Keratinocyte (primary cell): ENCODE results near the gene TSPYL1. TPM values are rescaled to one million over a fixed set of nuclear protein-coding genes. Genes with fewer than 3 reads are reported as not detected.

Experiments used
- DNase-seq: peaks from one replicate; pipeline ENCODE4 v3.0.0-alpha.2; 2011; ENCODE audit warnings: low read depth, missing footprints, low spot score
- FAIRE-seq: peaks from 2 replicates; lab custom pipeline; 2011; peaks lifted over from hg19 to GRCh38; lab: Jason Lieb, UNC
- H2AFZ ChIP-seq: 2 replicates; pipeline ENCODE4 v1.6.0; 2012; ENCODE audit warnings: low read length, control low read depth, inconsistent platforms; ENCODE audit not compliant: control insufficient read depth
- H3K27ac ChIP-seq: 2 replicates; pipeline ENCODE4 v1.5.1; 2011; ENCODE audit warnings: low read length; ENCODE audit not compliant: control insufficient read depth, insufficient read depth
- H3K27me3 ChIP-seq: 3 replicates; pipeline ENCODE4 v1.6.0; 2011; ENCODE audit warnings: low read length; ENCODE audit not compliant: control insufficient read depth, insufficient read depth; ENCODE audit errors: extremely low read depth
- H3K36me3 ChIP-seq, 2 experiments: 2 replicates in 1 of 2; 3 replicates in 1 of 2; pipeline ENCODE4 v1.5.1; 2011; ENCODE audit warnings: low read length in 2 of 2, mild to moderate bottlenecking in 1 of 2; ENCODE audit not compliant: control insufficient read depth in 2 of 2, insufficient read depth in 2 of 2; ENCODE audit errors: extremely low read depth in 1 of 2
- H3K4me1 ChIP-seq: 3 replicates; pipeline ENCODE4 v1.5.1; 2011; ENCODE audit warnings: low read length; ENCODE audit not compliant: control insufficient read depth, insufficient read depth; ENCODE audit errors: extremely low read depth
- H3K4me2 ChIP-seq: 3 replicates; pipeline ENCODE4 v1.6.0; 2011; ENCODE audit warnings: low read depth, low read length; ENCODE audit not compliant: control insufficient read depth, insufficient read depth; ENCODE audit errors: extremely low read depth
- H3K4me3 ChIP-seq, 3 experiments: fragments of 200-600 bp in 1 of 3; sonication (generic) in 1 of 3; 2 replicates in 2 of 3; 3 replicates in 1 of 3; pipeline ENCODE4 v1.5.1; 2011 to 2016; ENCODE audit warnings: low read length in 3 of 3, mild to moderate bottlenecking in 3 of 3, control low read depth in 2 of 3, inconsistent platforms in 1 of 3, low read depth in 1 of 3, mixed read lengths in 1 of 3, mixed run types in 1 of 3, moderate library complexity in 1 of 3; ENCODE audit not compliant: control insufficient read depth in 2 of 3, insufficient read depth in 2 of 3; ENCODE audit errors: extremely low read depth in 1 of 3
- H3K79me2 ChIP-seq: 2 replicates; pipeline ENCODE4 v1.6.0; 2012; ENCODE audit warnings: low read length; ENCODE audit not compliant: control insufficient read depth, insufficient read depth
- H3K9ac ChIP-seq: 3 replicates; pipeline ENCODE4 v1.6.0; 2011; ENCODE audit warnings: low read length; ENCODE audit not compliant: control insufficient read depth, insufficient read depth; ENCODE audit errors: extremely low read depth
- H3K9me1 ChIP-seq: 3 replicates; pipeline ENCODE4 v1.6.0; 2011; ENCODE audit warnings: low read length; ENCODE audit not compliant: control insufficient read depth, insufficient read depth; ENCODE audit errors: extremely low read depth
- H3K9me3 ChIP-seq: 2 replicates; pipeline ENCODE4 v1.5.1; 2012; ENCODE audit warnings: low read depth, low read length; ENCODE audit not compliant: control insufficient read depth
- H4K20me1 ChIP-seq: 3 replicates; pipeline ENCODE4 v1.6.0; 2011; ENCODE audit warnings: low read length; ENCODE audit not compliant: control insufficient read depth, insufficient read depth; ENCODE audit errors: extremely low read depth
- EZH2 ChIP-seq: IDR thresholded peaks from one replicate; pipeline ENCODE4 v1.6.1; 2012; ENCODE audit warnings: inconsistent platforms, mild to moderate bottlenecking, low read length, moderate library complexity
- dilution Hi-C: fragments of 300-500 bp; cut with MboI; formaldehyde crosslinking; loops from one replicate; pipeline ENCODE4 v1.7.0; 2020; ENCODE audit warnings: low sequenced_read_pairs; ENCODE audit not compliant: extremely low pct_ligation_motif_present
- polyA plus RNA-seq, 5 experiments: library from polyadenylated mRNA; depleted of rRNA in 3 of 5; stranded (reverse) in 3 of 5; stranded (forward) in 1 of 5; unstranded in 1 of 5; fragments of >200 nt; gene quantifications; 1 replicate in 1 of 5; 2 replicates in 3 of 5; 3 replicates in 1 of 5; pipeline versions ENCODE4 v1.2.1 to v1.2.3, GENCODE V29; 2011 to 2012; ENCODE audit warnings: missing spikeins in 2 of 5, low read depth in 1 of 5, low replicate concordance in 1 of 5
- TF ChIP-seq, protein P1 (sequence below), 3 experiments: IDR thresholded peaks in 1 of 3; conservative IDR thresholded peaks in 1 of 3; optimal IDR thresholded peaks in 1 of 3; 2 replicates in 2 of 3; 3 replicates in 1 of 3; pipeline versions ENCODE3 to v1.5.1; 2011; ENCODE audit warnings: low read length in 3 of 3, mild to moderate bottlenecking in 3 of 3, moderate library complexity in 2 of 3, control low read depth in 1 of 3, inconsistent platforms in 1 of 3; ENCODE audit not compliant: insufficient read depth in 2 of 3; ENCODE audit errors: extremely low read depth in 1 of 3

TSPYL1 gene
- polyA plus RNA-seq, 1 donor (not counting 4 experiments of a cell fraction or from before 2014, with no cell fraction given): 75.6 TPM

DNA sequence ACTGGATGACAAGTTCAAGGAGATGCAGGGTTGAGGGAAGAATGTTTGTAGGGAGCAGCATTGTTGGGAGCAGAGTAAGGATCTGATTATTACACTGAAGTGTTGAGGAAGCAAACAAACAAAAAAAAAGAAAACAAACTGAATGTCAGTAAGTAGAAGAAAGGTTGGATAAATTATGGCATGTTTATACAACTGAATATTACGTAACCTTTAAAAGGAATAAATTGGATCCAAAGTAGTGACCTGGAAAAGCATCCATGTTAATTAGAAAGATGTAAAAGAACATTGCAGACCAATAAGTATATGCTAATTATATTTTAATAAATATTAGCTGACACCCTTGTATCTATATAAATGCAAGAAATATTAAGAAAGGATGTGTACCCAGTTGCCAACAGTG lies 12.8 kb upstream of the TSPYL1 start:
- H3K27ac ChIP-seq: no peak overlapping the region
- H3K4me3 ChIP-seq: no peak overlapping the region
- no peaks in the 10 kb centered on the region for H3K79me2 ChIP-seq
- no peaks in the 10 kb centered on the region for H3K9me1 ChIP-seq
- TF ChIP-seq EZH2: no peak
- TF ChIP-seq, protein P1, sequence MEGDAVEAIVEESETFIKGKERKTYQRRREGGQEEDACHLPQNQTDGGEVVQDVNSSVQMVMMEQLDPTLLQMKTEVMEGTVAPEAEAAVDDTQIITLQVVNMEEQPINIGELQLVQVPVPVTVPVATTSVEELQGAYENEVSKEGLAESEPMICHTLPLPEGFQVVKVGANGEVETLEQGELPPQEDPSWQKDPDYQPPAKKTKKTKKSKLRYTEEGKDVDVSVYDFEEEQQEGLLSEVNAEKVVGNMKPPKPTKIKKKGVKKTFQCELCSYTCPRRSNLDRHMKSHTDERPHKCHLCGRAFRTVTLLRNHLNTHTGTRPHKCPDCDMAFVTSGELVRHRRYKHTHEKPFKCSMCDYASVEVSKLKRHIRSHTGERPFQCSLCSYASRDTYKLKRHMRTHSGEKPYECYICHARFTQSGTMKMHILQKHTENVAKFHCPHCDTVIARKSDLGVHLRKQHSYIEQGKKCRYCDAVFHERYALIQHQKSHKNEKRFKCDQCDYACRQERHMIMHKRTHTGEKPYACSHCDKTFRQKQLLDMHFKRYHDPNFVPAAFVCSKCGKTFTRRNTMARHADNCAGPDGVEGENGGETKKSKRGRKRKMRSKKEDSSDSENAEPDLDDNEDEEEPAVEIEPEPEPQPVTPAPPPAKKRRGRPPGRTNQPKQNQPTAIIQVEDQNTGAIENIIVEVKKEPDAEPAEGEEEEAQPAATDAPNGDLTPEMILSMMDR (optimal IDR thresholded peaks at IDR 0.05 in 1 of 3, IDR thresholded peaks at IDR 0.05 in 1 of 3, conservative IDR thresholded peaks at IDR 0.05 in 1 of 3; ENCODE audit: extremely low read depth in 1 of 3, insufficient read depth in 2 of 3, low read length in 3 of 3): no peak
- no peaks in the 10 kb centered on the region for H3K4me1 ChIP-seq
- H3K4me2 ChIP-seq: no peak overlapping the region
- H4K20me1 ChIP-seq: no peaks in the 10 kb centered on the region
- dilution Hi-C loops: no loop called here
- H3K9ac ChIP-seq: no peak overlapping the region
- no peak for DNase-seq
- H3K27me3 ChIP-seq: no peaks in the 10 kb centered on the region
- no peak overlapping the region for H2AFZ ChIP-seq
- no peaks in the 10 kb centered on the region for H3K9me3 ChIP-seq
- FAIRE-seq: no peak
- H3K36me3 ChIP-seq: no peaks in the 10 kb centered on the region

DNA sequence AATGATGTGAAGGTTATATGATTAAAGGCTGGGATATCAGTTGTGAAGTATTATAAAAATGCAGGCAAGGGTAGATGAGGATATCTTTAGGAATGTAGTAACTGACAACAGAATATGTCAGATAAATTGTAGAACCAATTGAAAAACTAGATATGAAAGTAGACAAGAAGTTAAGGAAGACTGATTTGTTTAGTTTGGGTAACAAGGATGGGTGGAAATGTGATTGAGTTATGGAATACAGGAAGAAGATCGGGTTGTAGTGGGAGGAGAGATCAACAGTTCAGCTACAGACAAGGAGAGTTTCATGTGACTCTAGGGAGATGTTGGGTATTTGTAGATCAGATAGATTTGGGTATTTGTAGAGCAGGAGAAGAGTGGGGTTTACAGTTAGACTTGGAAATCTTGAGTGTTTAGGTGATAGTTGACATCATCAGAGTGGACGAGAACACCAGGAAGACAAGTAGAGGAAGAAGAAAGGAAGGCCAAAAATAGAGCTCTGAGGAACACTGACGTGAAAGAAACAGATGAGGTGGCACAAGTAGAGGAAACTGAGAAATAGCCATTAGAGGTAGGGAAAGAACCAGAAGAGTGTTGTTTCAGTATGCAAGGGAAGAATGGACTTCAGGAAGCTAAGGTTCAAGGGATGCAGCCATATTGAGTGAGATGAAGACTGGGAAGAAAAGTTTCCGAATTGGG lies 12.1 kb upstream of the TSPYL1 start:
- TF ChIP-seq, protein P1 (optimal IDR thresholded peaks at IDR 0.05 in 1 of 3, IDR thresholded peaks at IDR 0.05 in 1 of 3, conservative IDR thresholded peaks at IDR 0.05 in 1 of 3; ENCODE audit: extremely low read depth in 1 of 3, insufficient read depth in 2 of 3, low read length in 3 of 3): no peak
- no peak for TF ChIP-seq EZH2
- DNase-seq (no peak), FAIRE-seq (no peak)
- no peaks in the 10 kb centered on the region for H3K36me3 ChIP-seq
- no peaks in the 10 kb centered on the region for H3K9me3 ChIP-seq
- H3K9ac ChIP-seq: no peak overlapping the region
- H3K27me3 ChIP-seq: no peaks in the 10 kb centered on the region
- H3K4me2 ChIP-seq: no peak overlapping the region
- peaks cover 2% of the 10 kb centered on the region for H3K4me1 ChIP-seq
- H3K4me3 ChIP-seq: no peak overlapping the region
- dilution Hi-C loops: no loop called here
- no peak overlapping the region for H3K27ac ChIP-seq
- H3K79me2 ChIP-seq: no peaks in the 10 kb centered on the region
- no peak overlapping the region for H2AFZ ChIP-seq
- no peaks in the 10 kb centered on the region for H3K9me1 ChIP-seq
- H4K20me1 ChIP-seq: no peaks in the 10 kb centered on the region
